Testis (tissue), 2 donors: ENCODE measurements around the gene SETD3.

Source experiments
- POLR2A ChIP-seq: fragments of 450-650 bp; IDR thresholded peaks from one replicate; pipeline ENCODE4 v1.6.1; 2017; ENCODE audit warnings: antibody characterized with exemption, mild to moderate bottlenecking, moderate library complexity
- TF ChIP-seq, protein P1 (sequence below), 3 experiments: fragments of 450-650 bp in 2 of 3; fragments of 200-600 bp in 1 of 3; sonication (generic) in 1 of 3; IDR thresholded peaks; one replicate each; pipeline ENCODE4 v1.5.1; 2016 to 2019; ENCODE audit warnings: antibody characterized with exemption in 3 of 3, mild to moderate bottlenecking in 2 of 3, moderate library complexity in 1 of 3

DNA sequence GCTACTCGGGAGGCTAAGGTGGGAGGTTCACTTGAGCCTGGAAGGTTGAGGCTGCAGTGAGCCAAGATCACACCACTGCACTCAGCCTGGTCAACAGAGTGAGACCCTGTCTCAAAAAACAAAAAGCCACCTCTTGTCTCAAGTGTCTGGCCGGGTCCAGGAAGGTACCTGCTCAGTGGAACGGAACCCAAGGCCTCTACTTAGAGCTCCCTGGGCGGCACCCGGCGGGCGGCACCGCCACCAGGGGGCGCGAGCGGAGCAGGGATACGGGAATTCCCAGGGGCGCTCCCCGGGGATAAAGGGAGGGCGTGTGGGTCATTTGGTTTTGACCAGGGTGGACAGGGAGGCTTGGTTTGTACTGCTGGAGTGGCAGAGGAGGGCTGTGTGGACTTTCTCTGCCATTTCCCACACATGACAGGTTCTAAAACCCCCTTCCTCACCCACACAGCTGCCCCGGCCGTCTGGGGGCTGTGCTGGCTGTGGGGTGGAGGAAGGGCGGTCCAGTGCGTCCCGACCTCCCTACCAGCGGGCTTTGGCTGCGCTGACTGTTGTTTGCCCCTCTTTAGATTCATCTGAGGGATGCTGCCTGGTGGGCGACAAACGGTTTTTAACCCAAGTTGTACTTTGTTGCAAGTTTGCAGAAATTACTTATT is 91.4 kb downstream of the SETD3 start:
- TF ChIP-seq, protein P1, sequence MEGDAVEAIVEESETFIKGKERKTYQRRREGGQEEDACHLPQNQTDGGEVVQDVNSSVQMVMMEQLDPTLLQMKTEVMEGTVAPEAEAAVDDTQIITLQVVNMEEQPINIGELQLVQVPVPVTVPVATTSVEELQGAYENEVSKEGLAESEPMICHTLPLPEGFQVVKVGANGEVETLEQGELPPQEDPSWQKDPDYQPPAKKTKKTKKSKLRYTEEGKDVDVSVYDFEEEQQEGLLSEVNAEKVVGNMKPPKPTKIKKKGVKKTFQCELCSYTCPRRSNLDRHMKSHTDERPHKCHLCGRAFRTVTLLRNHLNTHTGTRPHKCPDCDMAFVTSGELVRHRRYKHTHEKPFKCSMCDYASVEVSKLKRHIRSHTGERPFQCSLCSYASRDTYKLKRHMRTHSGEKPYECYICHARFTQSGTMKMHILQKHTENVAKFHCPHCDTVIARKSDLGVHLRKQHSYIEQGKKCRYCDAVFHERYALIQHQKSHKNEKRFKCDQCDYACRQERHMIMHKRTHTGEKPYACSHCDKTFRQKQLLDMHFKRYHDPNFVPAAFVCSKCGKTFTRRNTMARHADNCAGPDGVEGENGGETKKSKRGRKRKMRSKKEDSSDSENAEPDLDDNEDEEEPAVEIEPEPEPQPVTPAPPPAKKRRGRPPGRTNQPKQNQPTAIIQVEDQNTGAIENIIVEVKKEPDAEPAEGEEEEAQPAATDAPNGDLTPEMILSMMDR (IDR thresholded peaks at IDR 0.05), result peak in 2 of 3 experiments; percentile 30 to 73
- TF ChIP-seq POLR2A, result no peak
